ENCODE results near the gene PRRG2.

DNA sequence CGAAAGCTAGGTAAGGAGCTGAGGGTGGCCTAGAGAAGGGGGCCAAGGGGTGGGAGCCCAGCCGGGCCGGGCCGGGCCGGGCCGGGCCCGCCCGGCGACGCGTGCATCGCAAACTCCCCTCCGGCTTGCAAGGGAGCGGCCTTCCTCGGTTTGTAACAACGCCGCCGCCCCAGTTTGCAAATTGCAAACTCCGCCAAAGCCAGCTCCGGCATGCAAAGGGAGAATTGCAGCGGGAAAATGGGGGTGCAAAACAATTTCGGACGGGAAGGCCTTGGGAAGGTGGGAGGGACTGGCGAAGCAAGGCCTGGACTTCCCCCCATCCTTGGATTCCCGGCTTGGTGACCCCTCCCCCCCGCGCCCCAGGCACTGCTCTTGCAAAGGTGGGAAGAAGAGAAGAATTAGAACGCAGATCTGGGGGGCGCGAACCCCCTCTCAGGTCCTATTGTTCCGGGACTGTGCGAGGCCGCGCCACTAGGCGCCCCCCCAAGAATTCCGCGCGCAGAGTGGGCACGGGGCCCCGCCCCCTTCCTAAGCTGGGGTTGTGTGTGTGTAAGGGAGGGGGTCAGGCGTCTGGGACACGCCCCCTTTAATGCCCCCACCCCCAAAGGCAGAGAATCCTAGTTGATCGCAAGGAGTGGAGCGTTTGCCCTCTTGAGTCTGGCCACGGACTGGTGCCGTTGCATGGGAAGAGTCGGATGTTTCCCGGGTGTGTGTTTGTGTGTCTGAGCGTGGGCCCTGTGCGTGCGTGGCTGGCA is 10.8 kb downstream of the PRRG2 start:
- TF ChIP-seq JUNB (IDR thresholded peaks at IDR 0.05; ENCODE audit: unreplicated experiment), result no peak
- TF ChIP-seq, protein P1, sequence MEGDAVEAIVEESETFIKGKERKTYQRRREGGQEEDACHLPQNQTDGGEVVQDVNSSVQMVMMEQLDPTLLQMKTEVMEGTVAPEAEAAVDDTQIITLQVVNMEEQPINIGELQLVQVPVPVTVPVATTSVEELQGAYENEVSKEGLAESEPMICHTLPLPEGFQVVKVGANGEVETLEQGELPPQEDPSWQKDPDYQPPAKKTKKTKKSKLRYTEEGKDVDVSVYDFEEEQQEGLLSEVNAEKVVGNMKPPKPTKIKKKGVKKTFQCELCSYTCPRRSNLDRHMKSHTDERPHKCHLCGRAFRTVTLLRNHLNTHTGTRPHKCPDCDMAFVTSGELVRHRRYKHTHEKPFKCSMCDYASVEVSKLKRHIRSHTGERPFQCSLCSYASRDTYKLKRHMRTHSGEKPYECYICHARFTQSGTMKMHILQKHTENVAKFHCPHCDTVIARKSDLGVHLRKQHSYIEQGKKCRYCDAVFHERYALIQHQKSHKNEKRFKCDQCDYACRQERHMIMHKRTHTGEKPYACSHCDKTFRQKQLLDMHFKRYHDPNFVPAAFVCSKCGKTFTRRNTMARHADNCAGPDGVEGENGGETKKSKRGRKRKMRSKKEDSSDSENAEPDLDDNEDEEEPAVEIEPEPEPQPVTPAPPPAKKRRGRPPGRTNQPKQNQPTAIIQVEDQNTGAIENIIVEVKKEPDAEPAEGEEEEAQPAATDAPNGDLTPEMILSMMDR (conservative IDR thresholded peaks at IDR 0.05; ENCODE audit: low read depth in 2 of 2), result no peak
- TF ChIP-seq EZH2phosphoT487 (IDR thresholded peaks at IDR 0.05; ENCODE audit: unreplicated experiment), result no peak
- no peak for TF ChIP-seq EZH2 (IDR thresholded peaks at IDR 0.05; ENCODE audit: low read depth, unreplicated experiment)
- peak; percentile 41 for TF ChIP-seq POLR2AphosphoS5 (IDR thresholded peaks at IDR 0.05; ENCODE audit: low read depth)
- TF ChIP-seq, protein P2, sequence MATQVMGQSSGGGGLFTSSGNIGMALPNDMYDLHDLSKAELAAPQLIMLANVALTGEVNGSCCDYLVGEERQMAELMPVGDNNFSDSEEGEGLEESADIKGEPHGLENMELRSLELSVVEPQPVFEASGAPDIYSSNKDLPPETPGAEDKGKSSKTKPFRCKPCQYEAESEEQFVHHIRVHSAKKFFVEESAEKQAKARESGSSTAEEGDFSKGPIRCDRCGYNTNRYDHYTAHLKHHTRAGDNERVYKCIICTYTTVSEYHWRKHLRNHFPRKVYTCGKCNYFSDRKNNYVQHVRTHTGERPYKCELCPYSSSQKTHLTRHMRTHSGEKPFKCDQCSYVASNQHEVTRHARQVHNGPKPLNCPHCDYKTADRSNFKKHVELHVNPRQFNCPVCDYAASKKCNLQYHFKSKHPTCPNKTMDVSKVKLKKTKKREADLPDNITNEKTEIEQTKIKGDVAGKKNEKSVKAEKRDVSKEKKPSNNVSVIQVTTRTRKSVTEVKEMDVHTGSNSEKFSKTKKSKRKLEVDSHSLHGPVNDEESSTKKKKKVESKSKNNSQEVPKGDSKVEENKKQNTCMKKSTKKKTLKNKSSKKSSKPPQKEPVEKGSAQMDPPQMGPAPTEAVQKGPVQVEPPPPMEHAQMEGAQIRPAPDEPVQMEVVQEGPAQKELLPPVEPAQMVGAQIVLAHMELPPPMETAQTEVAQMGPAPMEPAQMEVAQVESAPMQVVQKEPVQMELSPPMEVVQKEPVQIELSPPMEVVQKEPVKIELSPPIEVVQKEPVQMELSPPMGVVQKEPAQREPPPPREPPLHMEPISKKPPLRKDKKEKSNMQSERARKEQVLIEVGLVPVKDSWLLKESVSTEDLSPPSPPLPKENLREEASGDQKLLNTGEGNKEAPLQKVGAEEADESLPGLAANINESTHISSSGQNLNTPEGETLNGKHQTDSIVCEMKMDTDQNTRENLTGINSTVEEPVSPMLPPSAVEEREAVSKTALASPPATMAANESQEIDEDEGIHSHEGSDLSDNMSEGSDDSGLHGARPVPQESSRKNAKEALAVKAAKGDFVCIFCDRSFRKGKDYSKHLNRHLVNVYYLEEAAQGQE (IDR thresholded peaks at IDR 0.05; ENCODE audit: unreplicated experiment), result no peak
- no peak for TF ChIP-seq STAT1 (IDR thresholded peaks at IDR 0.05; ENCODE audit: unreplicated experiment)
- TF ChIP-seq, protein P3, sequence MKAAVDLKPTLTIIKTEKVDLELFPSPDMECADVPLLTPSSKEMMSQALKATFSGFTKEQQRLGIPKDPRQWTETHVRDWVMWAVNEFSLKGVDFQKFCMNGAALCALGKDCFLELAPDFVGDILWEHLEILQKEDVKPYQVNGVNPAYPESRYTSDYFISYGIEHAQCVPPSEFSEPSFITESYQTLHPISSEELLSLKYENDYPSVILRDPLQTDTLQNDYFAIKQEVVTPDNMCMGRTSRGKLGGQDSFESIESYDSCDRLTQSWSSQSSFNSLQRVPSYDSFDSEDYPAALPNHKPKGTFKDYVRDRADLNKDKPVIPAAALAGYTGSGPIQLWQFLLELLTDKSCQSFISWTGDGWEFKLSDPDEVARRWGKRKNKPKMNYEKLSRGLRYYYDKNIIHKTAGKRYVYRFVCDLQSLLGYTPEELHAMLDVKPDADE (IDR thresholded peaks at IDR 0.05), result no peak
- TF ChIP-seq NANOG (IDR thresholded peaks at IDR 0.05; ENCODE audit: borderline replicate concordance), result no peak
- no peak; the same call in 1 of the 2 replicates for TF ChIP-seq CREB1 (CRISPR knock-in tag; IDR thresholded peaks at IDR 0.05; ENCODE audit: low read depth)
- no peak for TF ChIP-seq ZNF114 (CRISPR knock-in tag; IDR thresholded peaks at IDR 0.05)
